Measurements from ENCODE around the gene PDE1A. TPM values are rescaled to one million over a fixed set of nuclear protein-coding genes. Genes with fewer than 3 reads are reported as not detected.

PDE1A gene
- polyA plus RNA-seq, 1 experiment, result 1.0 TPM

- ChIA-PET CTCF (interaction anchor here (0.7 to 6.6 kb wide), 12 partner anchors 8 to 607 kb away, joined by 3 to 68 read pairs (median 4); no protein-coding TSS in a partner anchor), POLR2A (no interaction called here)
- no peak overlapping the region for H3K4me3 ChIP-seq (ENCODE audit: low read depth, low read length)
- TF ChIP-seq CTCF (IDR thresholded peaks at IDR 0.05; ENCODE audit: insufficient read depth, low read depth, low read length), result peak; percentile 44
- no peak for DNase-seq (ENCODE audit: low read depth)
- no peaks in the 10 kb centered on the region for H3K36me3 ChIP-seq (ENCODE audit: control insufficient read depth, insufficient read depth, low read length)
- no peaks in the 10 kb centered on the region for H3K27me3 ChIP-seq (ENCODE audit: control insufficient read depth, insufficient read depth, low read length)
These were observed 240.6 kb downstream of the PDE1A start for GRCh38 chr2:182186132-182186735.

- ChIA-PET POLR2A (no interaction called here), CTCF (no interaction called here)
- no peak overlapping the region for H3K4me3 ChIP-seq (ENCODE audit: low read depth, low read length)
- DNase-seq (ENCODE audit: low read depth), result no peak
- TF ChIP-seq CTCF (IDR thresholded peaks at IDR 0.05; ENCODE audit: insufficient read depth, low read depth, low read length), result no peak
- no peaks in the 10 kb centered on the region for H3K36me3 ChIP-seq (ENCODE audit: control insufficient read depth, insufficient read depth, low read length)
- no peaks in the 10 kb centered on the region for H3K27me3 ChIP-seq (ENCODE audit: control insufficient read depth, insufficient read depth, low read length)
These were observed 244.4 kb downstream of the PDE1A start for GRCh38 chr2:182182436-182182835.

- POLR2A ChIA-PET, result no interaction called here
- CTCF ChIA-PET, result interaction anchor here (0.9 kb wide), 1 partner anchor 9 kb away, joined by 3 read pairs; no protein-coding TSS in a partner anchor
- no peaks in the 10 kb centered on the region for H3K36me3 ChIP-seq (ENCODE audit: control insufficient read depth, insufficient read depth, low read length)
- H3K27me3 ChIP-seq (ENCODE audit: control insufficient read depth, insufficient read depth, low read length), result no peaks in the 10 kb centered on the region
- DNase-seq (ENCODE audit: low read depth), result no peak
- no peak overlapping the region for H3K4me3 ChIP-seq (ENCODE audit: low read depth, low read length)
- no peak for TF ChIP-seq CTCF (IDR thresholded peaks at IDR 0.05; ENCODE audit: insufficient read depth, low read depth, low read length)
These were observed 245.5 kb downstream of the PDE1A start for GRCh38 chr2:182181381-182181780.

- Histone ChIP-seq H3K4me3 (ENCODE audit: low read depth, low read length) (no peak overlapping the region), H3K36me3 (ENCODE audit: control insufficient read depth, insufficient read depth, low read length) (no peaks in the 10 kb centered on the region), H3K27me3 (ENCODE audit: control insufficient read depth, insufficient read depth, low read length) (no peaks in the 10 kb centered on the region)
- TF ChIP-seq CTCF (IDR thresholded peaks at IDR 0.05; ENCODE audit: insufficient read depth, low read depth, low read length), result no peak
- POLR2A ChIA-PET, result no interaction called here
- no peak for DNase-seq (ENCODE audit: low read depth)
- CTCF ChIA-PET, result interaction anchor here (0.7 to 1.3 kb wide), 2 partner anchors 12 to 471 kb away, joined by 3 to 4 read pairs; no protein-coding TSS in a partner anchor
These were observed 247.7 kb downstream of the PDE1A start for GRCh38 chr2:182179176-182179575.

GRCh38 chr2:182173944-182174622 is 252.8 kb downstream of the PDE1A start:
- H3K36me3 ChIP-seq (ENCODE audit: control insufficient read depth, insufficient read depth, low read length), result no peaks in the 10 kb centered on the region
- ChIA-PET CTCF (interaction anchor here (1.3 kb wide), 1 partner anchor 13 kb away, joined by 4 read pairs; no protein-coding TSS in a partner anchor), POLR2A (no interaction called here)
- no peak for TF ChIP-seq CTCF (IDR thresholded peaks at IDR 0.05; ENCODE audit: insufficient read depth, low read depth, low read length)
- no peaks in the 10 kb centered on the region for H3K27me3 ChIP-seq (ENCODE audit: control insufficient read depth, insufficient read depth, low read length)
- no peak for DNase-seq (ENCODE audit: low read depth)
- H3K4me3 ChIP-seq (ENCODE audit: low read depth, low read length), result no peak overlapping the region
